Fibroblast of mammary gland (primary cell): ENCODE data around the gene PPP2R5D.

Experiments
- DNase-seq: peaks from one replicate; pipeline ENCODE4 v3.0.0-alpha.2; 2010; ENCODE audit warnings: low read depth
- H3K4me3 ChIP-seq: 2 replicates; pipeline ENCODE4 v1.5.1; 2011; ENCODE audit warnings: low read depth, mild to moderate bottlenecking, low read length, moderate library complexity; ENCODE audit not compliant: control insufficient read depth
- TF ChIP-seq, protein P1 (sequence below): conservative IDR thresholded peaks from 2 replicates; pipeline ENCODE4 v1.5.1; 2011; ENCODE audit warnings: low read depth, low read length, inconsistent platforms; ENCODE audit not compliant: control insufficient read depth, insufficient read depth

The PPP2R5D gene

DNA sequence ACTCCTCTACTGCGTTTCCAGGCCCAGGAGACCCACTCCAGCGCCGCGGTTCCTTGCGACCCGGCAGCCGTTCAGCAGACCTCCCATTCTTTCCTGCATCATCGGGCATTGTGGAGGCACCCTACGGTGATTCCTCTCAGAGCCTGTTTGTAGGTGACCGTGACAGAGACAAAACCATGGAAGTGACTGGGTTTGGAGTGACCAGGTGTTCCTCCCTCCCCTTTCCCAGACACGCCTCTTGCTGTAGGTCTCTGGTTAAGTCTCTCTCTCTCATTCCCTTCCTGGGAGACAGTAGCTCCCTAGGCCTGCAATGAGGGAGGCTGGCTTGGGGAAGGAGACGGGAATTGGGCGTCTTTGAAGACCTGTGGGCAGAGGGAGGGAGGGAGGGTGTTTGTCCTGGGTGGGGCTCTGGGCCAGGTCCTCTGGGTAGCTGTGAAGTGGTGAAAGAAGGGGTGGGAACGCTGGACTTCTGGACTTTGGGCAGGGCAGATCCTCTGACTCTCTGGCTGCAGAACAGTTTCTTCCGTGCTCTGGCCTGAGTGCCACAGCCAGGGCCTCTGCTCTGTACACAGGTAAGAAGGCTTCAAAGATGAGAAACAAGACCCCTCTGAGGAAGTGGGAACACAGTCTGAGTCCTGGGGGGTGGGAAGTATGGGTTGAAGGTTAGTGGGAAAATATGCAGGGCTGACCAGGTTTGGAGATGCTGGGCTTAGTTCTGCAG is 75.8 kb downstream of the PPP2R5D start:
- DNase-seq, result no peak
- TF ChIP-seq, protein P1, sequence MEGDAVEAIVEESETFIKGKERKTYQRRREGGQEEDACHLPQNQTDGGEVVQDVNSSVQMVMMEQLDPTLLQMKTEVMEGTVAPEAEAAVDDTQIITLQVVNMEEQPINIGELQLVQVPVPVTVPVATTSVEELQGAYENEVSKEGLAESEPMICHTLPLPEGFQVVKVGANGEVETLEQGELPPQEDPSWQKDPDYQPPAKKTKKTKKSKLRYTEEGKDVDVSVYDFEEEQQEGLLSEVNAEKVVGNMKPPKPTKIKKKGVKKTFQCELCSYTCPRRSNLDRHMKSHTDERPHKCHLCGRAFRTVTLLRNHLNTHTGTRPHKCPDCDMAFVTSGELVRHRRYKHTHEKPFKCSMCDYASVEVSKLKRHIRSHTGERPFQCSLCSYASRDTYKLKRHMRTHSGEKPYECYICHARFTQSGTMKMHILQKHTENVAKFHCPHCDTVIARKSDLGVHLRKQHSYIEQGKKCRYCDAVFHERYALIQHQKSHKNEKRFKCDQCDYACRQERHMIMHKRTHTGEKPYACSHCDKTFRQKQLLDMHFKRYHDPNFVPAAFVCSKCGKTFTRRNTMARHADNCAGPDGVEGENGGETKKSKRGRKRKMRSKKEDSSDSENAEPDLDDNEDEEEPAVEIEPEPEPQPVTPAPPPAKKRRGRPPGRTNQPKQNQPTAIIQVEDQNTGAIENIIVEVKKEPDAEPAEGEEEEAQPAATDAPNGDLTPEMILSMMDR, result no peak
- H3K4me3 ChIP-seq, result peak overlapping the region; percentile 67

- TF ChIP-seq, protein P1, result no peak
- no peak for DNase-seq
- no peak overlapping the region for H3K4me3 ChIP-seq
These were observed 76.6 kb downstream of the PPP2R5D start for GRCh38 chr6:43060755-43061633.

DNA sequence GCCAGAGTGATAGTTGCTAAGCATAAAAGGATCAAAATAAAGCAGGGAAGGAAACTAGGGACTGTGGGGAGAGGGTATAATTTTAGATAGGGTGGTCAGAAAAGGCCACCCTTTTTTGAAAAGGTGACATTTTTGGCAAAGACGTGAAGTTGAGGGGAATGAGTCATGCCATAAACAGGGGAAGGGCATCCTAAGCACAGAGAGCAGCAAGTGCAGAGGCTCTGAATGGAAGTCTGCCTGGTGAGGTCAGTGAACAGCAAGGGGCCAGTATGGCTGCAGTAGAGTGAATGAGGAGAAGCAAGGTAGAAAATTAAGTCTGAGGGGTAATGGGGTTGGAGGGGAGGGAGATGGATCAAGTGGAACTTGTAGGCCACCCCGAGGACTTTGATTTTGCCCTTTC is 77.5 kb downstream of the PPP2R5D start:
- TF ChIP-seq, protein P1, result no peak
- no peak overlapping the region for H3K4me3 ChIP-seq
- DNase-seq, result no peak
